Measurements from ENCODE around the gene CELSR2. TPM values are rescaled to one million over a fixed set of nuclear protein-coding genes. Genes with fewer than 3 reads are reported as not detected.

CELSR2 gene
- total RNA-seq, 2 experiments from 2014 or later: 1.0 to 1.3 TPM

Other genes starting within 250 kb of the CELSR2 start
- 10 to 100 TPM; 10.1 to 11.4 TPM for gene WDR47, start 207.4 kb upstream of the CELSR2 start, total RNA-seq
- 10 to 100 TPM; 28.4 to 29.0 TPM for gene TAF13, start 173.5 kb upstream of the CELSR2 start, total RNA-seq
- gene TMEM167B, start 158.8 kb upstream of the CELSR2 start, total RNA-seq: 10 to 100 TPM; 31.9 to 32.6 TPM
- 10 to 100 TPM in 1 of 2 experiments, 1 to 10 TPM in 1; 9.1 to 11.5 TPM for gene ELAPOR1, start 135.4 kb upstream of the CELSR2 start, total RNA-seq
- 100 to 1,000 TPM; 245 to 251 TPM for gene SARS1, start 35.6 kb upstream of the CELSR2 start, total RNA-seq
- gene PSRC1, start 33.6 kb downstream of the CELSR2 start, total RNA-seq: 10 to 100 TPM; 14.9 to 16.3 TPM
- gene MYBPHL, start 57.5 kb downstream of the CELSR2 start, total RNA-seq: not detected
- gene SORT1, start 148.4 kb downstream of the CELSR2 start, total RNA-seq: under 1 TPM; 0.31 to 0.51 TPM
- gene PSMA5, start 176.9 kb downstream of the CELSR2 start, total RNA-seq: 100 to 1,000 TPM; 217 to 218 TPM
- not detected for gene SYPL2, start 217.0 kb downstream of the CELSR2 start, total RNA-seq
- 10 to 100 TPM; 10.7 to 11.1 TPM for gene ATXN7L2, start 234.4 kb downstream of the CELSR2 start, total RNA-seq
- gene CYB561D1, start 244.6 kb downstream of the CELSR2 start, total RNA-seq: 1 to 10 TPM; 6.6 to 8.7 TPM

Measured in activated CD4-positive, alpha-beta memory T cell treated with anti-CD3 and anti-CD28 coated beads for 36 hours (primary cell).